ENCODE data around the gene FAM180B. TPM values are rescaled to one million over a fixed set of nuclear protein-coding genes. Genes with fewer than 3 reads are reported as not detected.
A peak's percentile ranks its signal among the peaks of the same experiment; 100 is the strongest.
"Not testable (repeated sequence)": the region's sequence is repeated elsewhere in the genome, so short reads cannot be mapped to it uniquely, and the experiment has no call there.

Gene FAM180B
- total and polyA plus RNA-seq, 7 donors = 0.04 to 0.51 (median 0.15) TPM; not detected in 2

DNA sequence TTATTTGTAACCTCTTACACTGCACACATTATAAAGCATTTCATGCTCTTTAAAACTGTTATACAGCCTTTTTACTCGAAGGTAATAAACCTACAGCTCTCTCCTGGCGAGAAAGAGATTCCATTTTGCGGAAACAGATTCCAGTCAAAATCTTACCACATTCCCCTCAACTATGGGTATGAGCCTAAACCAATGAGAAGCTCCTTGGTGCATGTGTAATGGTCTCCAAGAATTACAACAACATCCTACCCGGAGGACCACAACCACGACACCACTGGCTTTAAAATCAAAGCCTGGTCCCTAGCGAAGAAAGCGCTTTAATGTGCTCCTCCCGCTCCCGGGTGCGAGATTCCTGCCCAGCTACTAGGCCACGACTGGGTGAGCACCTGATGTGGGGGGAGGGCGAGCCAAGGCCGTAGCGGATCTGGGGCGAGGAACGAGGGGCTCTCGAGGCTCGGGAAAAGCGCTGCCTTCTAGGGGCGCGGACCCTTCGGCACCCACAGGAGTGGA is 34.4 kb upstream of the FAM180B start:
- intact Hi-C loops (cut with DNase I) = loop anchor here (5.0 kb wide), 1 partner anchor 35 kb away; no protein-coding TSS in a partner anchor
- WGBS, 3 donors = 2 to 4% (median 3%) methylated on average over 22 of the region's 22 CpGs
- no peaks in the 10 kb centered on the region for H3K27me3 ChIP-seq (ENCODE audit: insufficient read depth in 3 of 3, low read length in 2 of 3)
- H3K4me3 ChIP-seq = peak overlapping the region; percentile 81
- ATAC-seq = peak; percentile 12 to 42 (median 24)
- peak in 1 of 2 donors; percentile 34 for DNase-seq
- H3K27ac ChIP-seq = peak overlapping the region; percentile 98
- no peaks in the 10 kb centered on the region for H3K9me3 ChIP-seq
- peaks cover 48% of the 10 kb centered on the region for H3K4me1 ChIP-seq
- TF ChIP-seq, protein P1, sequence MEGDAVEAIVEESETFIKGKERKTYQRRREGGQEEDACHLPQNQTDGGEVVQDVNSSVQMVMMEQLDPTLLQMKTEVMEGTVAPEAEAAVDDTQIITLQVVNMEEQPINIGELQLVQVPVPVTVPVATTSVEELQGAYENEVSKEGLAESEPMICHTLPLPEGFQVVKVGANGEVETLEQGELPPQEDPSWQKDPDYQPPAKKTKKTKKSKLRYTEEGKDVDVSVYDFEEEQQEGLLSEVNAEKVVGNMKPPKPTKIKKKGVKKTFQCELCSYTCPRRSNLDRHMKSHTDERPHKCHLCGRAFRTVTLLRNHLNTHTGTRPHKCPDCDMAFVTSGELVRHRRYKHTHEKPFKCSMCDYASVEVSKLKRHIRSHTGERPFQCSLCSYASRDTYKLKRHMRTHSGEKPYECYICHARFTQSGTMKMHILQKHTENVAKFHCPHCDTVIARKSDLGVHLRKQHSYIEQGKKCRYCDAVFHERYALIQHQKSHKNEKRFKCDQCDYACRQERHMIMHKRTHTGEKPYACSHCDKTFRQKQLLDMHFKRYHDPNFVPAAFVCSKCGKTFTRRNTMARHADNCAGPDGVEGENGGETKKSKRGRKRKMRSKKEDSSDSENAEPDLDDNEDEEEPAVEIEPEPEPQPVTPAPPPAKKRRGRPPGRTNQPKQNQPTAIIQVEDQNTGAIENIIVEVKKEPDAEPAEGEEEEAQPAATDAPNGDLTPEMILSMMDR (IDR thresholded peaks at IDR 0.05) = no peak
- H3K36me3 ChIP-seq (ENCODE audit: insufficient read depth in 1 of 2, low read depth in 1 of 2) = peaks cover 0 to 4% of the 10 kb centered on the region in 2 donors

DNA sequence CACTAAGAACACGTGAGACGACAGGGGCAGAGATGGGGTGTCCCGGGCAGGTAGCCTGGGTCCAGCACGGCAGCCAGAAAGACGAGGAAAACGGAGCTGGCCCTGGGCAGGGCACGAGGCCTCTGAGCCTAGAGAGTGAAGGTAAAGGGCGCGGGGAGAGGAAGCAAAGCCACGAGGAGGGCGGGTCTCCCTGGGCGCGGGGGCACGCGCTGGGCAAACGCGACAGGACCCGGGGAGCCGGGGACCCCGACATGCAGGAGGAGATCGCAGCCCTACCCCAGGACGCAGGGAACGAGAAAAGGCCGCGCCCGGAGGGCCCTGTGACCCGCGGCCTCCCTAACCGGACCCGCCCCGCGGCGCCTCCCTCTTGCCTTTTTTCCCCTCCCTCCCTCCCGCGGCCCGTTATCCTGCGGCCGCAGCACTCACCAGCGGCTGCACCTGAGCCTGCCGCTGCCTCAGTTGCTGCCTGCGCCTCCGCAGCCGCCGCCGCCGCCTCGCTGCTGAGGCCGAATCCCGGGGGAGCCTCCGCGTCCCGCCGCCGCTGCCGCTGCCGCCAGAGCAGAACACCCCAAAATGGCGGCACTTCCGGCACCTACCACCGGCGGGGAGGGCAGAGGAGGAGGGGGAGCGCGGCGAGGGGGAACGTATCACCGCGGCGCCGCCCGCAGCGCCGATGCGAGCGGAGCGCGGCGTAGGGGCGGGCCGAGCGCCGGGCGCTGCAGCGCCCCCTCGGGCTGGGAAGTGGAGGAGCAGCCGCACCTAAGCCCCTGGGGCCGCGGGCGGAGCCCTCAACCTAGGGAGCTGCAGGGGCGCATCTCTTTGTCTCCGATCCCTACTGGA is 33.7 kb upstream of the FAM180B start, which contains the start of gene CELF1:
TSS of gene CELF1 (minus strand) at position 567 of the 840 bp plus-strand sequence. CDS start 53,609 bp downstream, outside the sequence.
- peak within 1 kb of the TSS; percentile 98 for H3K27ac ChIP-seq
- no peaks in the 10 kb centered on the region for H3K27me3 ChIP-seq (ENCODE audit: insufficient read depth in 3 of 3, low read length in 2 of 3)
- H3K36me3 ChIP-seq (ENCODE audit: insufficient read depth in 1 of 2, low read depth in 1 of 2) = peaks cover 0 to 4% of the 10 kb centered on the region in 2 donors
- H3K4me3 ChIP-seq = peak within 1 kb of the TSS; percentile 81
- H3K4me1 ChIP-seq = peaks cover 41% of the 10 kb centered on the region
- ATAC-seq (peak; percentile 91 to 96 (median 94)), DNase-seq (peak; percentile 93 to 96)
- TF ChIP-seq, protein P1 (IDR thresholded peaks at IDR 0.05) = peak; percentile 88
- 0 to 1% (median 1%) methylated on average over 31 to 89 of the region's 89 CpGs for WGBS, 3 donors
- intact Hi-C loops (cut with DNase I) = loop anchor here (5.0 kb wide), 1 partner anchor 35 kb away; no protein-coding TSS in a partner anchor
- H3K9me3 ChIP-seq = no peaks in the 10 kb centered on the region

DNA sequence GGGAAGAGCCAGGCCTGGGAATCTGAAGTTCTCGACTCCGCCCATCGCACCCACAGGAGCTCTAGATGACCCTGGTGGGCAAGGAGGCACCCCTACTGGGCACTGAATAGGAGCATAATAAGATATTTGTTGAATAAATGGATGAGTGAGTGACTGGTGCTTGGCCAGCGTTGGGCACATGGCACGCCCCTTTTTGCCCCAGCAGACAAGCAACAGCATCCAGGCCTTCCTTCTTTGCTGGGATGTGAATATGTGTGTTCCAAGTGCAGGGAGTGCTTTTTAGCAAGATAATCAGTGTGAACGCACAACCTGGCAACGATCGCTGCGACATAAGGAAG is 33.1 kb upstream of the FAM180B start:
- peak overlapping the region; percentile 98 for H3K27ac ChIP-seq
- no peaks in the 10 kb centered on the region for H3K9me3 ChIP-seq
- peaks cover 35% of the 10 kb centered on the region for H3K4me1 ChIP-seq
- WGBS, 3 donors = 4 to 10% (median 8%) methylated on average over 9 of the region's 9 CpGs
- peaks cover 0 to 4% of the 10 kb centered on the region in 2 donors for H3K36me3 ChIP-seq (ENCODE audit: insufficient read depth in 1 of 2, low read depth in 1 of 2)
- DNase-seq (no peak), ATAC-seq (peak in 2 of 4 donors; percentile 7 to 16)
- TF ChIP-seq, protein P1 (IDR thresholded peaks at IDR 0.05) = no peak
- peak overlapping the region; percentile 81 for H3K4me3 ChIP-seq
- no peaks in the 10 kb centered on the region for H3K27me3 ChIP-seq (ENCODE audit: insufficient read depth in 3 of 3, low read length in 2 of 3)
- intact Hi-C loops (cut with DNase I) = loop anchor here (5.0 kb wide), 1 partner anchor 36 kb away; no protein-coding TSS in a partner anchor

GRCh38 chr11:47557004-47557403 is 29.5 kb upstream of the FAM180B start:
- ATAC-seq; intact Hi-C loops (cut with DNase I): not testable (repeated sequence)
- 97% methylated on average over 10 to 12 of the region's 12 CpGs for WGBS, 3 donors

DNA sequence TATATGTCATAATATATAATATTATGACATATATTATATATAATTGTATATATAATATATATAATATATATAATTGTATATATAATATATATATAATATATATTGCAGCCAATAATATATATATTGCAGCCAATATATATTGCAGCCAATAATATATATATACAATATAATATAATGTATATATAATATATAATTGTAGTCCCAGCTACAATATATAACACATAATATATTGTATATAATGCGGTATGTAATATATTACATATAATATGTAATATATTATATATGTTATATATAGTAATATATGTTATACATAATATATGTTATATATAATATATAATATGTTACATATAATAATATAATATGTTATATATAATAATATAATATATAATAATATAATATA is 27.8 kb upstream of the FAM180B start:
- Histone ChIP-seq H3K36me3 (ENCODE audit: insufficient read depth in 1 of 2, low read depth in 1 of 2) (no peaks in the 10 kb centered on the region), H3K4me3 (no peak overlapping the region), H3K27me3 (ENCODE audit: insufficient read depth in 3 of 3, low read length in 2 of 3) (no peaks in the 10 kb centered on the region), H3K27ac (no peak overlapping the region), H3K9me3 (no peaks in the 10 kb centered on the region), H3K4me1 (peaks cover 18% of the 10 kb centered on the region)
- intact Hi-C loops (cut with DNase I) = no loop called here
- no peak for DNase-seq
- TF ChIP-seq, protein P1 (IDR thresholded peaks at IDR 0.05) = no peak
- 96 to 100% (median 100%) methylated on average over 1 of the region's 1 CpG for WGBS, 3 donors
- ATAC-seq = no peak

More at GRCh38 chr11:47557004-47557403, 29.5 kb upstream of the FAM180B start:
- H3K4me3 ChIP-seq; H3K36me3 ChIP-seq (ENCODE audit: insufficient read depth in 1 of 2, low read depth in 1 of 2); H3K9me3 ChIP-seq; DNase-seq; H3K27ac ChIP-seq; H3K27me3 ChIP-seq (ENCODE audit: insufficient read depth in 3 of 3, low read length in 2 of 3): not testable (repeated sequence)
- H3K4me1 ChIP-seq = peaks cover 18% of the 10 kb centered on the region
